Measurements from ENCODE around the gene RBM19.
A peak's percentile ranks its signal among the peaks of the same experiment; 100 is the strongest.

Gene RBM19

DNA sequence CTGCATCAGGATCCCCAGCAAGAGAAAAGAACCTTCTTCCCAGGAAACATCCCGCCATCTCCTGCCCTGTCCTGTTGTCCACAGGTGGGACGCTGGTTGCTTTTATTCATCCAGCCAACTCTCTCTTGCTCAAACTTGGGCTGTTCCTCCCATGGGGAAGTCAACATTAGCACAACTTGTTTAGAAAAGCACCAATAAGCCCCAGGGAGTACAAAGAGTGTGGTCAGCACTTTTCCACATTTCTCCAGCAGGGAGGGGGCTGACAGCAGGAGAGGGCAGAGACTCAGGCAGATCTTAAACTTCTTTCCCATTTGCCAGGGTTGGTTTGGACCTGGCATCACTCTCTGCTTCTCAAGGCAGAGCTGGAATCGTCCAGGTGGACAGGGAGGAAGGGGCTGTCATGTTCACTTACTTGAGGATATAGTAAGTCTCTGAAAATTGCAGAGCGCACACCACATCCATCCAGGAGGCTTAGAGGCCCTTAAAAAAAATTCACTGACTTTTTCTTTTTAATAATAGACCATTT lies 74.9 kb downstream of the RBM19 start:
- H3K27ac ChIP-seq: no peak overlapping the region
- no peak overlapping the region for H3K4me3 ChIP-seq

GRCh38 chr12:113889891-113890581 lies 76.1 kb downstream of the RBM19 start:
- H3K27ac ChIP-seq: peak overlapping the region in 1 of 21 experiments; percentile 42
- peak overlapping the region in 1 of 7 experiments; percentile 2 for H3K4me3 ChIP-seq

DNA sequence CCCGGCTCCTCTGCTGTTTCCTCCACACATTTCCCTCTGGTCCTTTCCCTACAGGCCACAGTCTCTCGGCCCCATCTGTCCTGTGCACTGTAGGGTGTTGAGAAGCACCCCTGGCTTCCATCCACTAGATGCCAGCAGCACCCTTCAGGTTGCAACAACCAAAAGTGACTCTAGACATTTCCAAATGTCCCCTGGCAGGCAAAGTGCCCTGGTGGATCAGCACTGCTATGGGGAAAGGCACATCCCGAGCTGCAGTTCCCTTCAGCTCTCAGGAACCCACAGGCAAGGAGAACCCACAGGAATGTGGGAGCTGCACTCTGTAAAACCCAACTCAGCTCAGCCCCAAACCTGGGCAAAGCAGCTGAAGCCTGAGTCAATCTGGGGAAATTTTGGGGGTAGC lies 77.0 kb downstream of the RBM19 start:
- Histone ChIP-seq H3K27ac (peak overlapping the region in 1 of 21 experiments; percentile 42), H3K4me3 (no peak overlapping the region)

DNA sequence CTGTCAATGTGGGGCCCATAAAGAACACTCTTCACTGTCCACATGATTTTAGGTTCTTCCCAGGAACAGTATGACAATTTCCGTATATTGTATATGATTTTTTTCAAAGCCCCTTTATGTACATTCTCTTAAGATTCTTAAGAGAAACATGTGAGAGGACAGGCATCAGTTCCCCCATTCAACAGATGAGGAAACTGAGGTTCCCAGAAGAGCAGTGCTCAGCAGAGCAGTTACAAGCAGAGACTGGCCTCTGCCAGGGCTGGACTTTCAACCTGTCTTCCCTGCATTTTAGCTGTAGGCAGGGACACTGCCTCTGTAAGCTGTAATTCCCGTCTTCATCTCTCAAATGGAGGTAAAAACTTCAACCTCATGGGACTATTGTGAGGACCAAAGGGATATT lies 77.7 kb downstream of the RBM19 start:
- H3K27ac ChIP-seq: no peak overlapping the region
- H3K4me3 ChIP-seq: no peak overlapping the region

DNA sequence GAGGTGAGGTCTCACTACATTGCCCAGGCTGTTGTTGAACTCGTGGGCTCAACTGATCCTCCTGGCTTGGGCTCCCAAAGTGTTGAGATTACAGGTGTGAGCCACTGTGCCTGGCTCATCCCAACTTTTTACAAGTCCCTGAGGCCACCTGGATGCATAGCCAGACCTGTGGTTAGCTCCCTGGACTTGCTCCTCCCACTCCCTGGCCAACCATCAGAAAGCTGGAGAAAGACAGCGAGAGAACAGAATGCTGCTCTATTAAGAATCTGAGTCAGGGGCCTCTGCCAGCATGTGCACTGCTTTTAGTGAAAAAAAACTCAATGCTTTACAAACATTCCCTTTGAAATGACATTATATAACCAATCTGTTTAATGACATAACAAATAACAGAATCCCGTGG lies 78.2 kb downstream of the RBM19 start:
- H3K27ac ChIP-seq: no peak overlapping the region
- no peak overlapping the region for H3K4me3 ChIP-seq

DNA sequence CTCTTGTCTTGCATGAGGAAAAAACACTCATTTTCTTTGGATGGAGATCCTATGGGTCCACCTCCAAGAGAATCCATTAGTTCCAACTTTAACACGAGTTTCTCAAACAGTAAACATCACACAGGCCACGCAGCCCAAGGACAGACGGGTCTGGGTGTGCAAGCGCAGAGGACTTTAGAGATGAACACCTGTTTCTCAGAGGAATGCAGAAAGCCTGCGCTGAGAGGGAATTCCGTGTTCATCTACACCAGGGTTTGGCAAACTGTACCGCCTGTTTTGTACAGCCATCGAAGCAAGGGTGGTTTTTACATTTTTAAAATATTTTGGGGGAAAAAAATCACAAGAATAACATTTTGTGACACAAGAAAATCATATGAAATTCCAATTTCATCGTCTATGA lies 79.4 kb downstream of the RBM19 start:
- H3K27ac ChIP-seq: no peak overlapping the region
- no peak overlapping the region for H3K4me3 ChIP-seq

- no peak overlapping the region for H3K27ac ChIP-seq
- H3K4me3 ChIP-seq: no peak overlapping the region
These were observed 81.7 kb downstream of the RBM19 start for GRCh38 chr12:113884392-113884791.

- H3K27ac ChIP-seq: no peak overlapping the region
- no peak overlapping the region for H3K4me3 ChIP-seq
These were observed 83.4 kb downstream of the RBM19 start for GRCh38 chr12:113882690-113883089.

GRCh38 chr12:113880988-113881962 lies 84.8 kb downstream of the RBM19 start:
- no peak overlapping the region for H3K4me3 ChIP-seq
- no peak overlapping the region for H3K27ac ChIP-seq

GRCh38 chr12:113880326-113880725 lies 85.8 kb downstream of the RBM19 start:
- H3K27ac ChIP-seq: no peak overlapping the region

GRCh38 chr12:113879658-113880057 lies 86.5 kb downstream of the RBM19 start:
- Histone ChIP-seq H3K4me3 (no peak overlapping the region), H3K27ac (no peak overlapping the region)

More at GRCh38 chr12:113880326-113880725, 85.8 kb downstream of the RBM19 start:
- no peak overlapping the region for H3K4me3 ChIP-seq

DNA sequence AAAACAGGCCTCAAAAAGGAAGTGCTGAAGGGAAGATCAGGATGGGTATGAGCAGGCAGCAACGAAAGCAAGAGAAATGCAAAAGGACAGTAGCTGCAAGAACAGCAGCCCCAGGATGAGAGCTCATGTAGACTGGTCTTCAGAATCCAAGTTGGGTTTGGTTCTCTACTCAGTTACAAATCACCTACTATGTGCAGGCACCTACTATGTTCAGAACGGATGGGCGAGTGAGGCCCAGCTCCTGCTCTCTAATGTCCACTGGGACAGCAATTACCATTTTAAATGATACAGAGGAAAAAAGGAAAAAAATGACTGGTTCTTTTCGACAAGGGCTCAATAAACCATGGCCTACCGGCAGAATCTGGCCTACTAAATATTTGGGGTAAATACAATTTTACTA lies 88.5 kb downstream of the RBM19 start:
- no peak overlapping the region for H3K4me3 ChIP-seq
- H3K27ac ChIP-seq: no peak overlapping the region

DNA sequence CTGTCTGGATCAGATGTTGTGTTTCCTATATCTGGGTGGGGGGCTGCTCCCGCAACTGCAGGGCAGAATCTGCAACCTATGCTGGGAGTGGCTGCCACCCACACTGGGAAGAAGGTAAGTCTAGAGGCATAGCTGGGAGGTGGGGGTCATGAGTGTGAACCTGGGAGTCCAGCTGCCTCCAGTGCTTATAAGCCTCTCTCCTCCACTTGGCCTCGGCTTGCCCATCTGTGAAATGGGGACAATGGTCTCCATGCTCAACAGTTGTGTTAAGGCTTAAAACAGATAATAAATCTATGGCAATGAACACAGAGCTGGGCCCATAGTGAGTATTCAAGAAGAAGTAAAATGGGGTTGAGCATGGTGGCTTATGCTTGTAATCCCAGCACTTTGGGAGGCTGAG lies 90.0 kb downstream of the RBM19 start:
- Histone ChIP-seq H3K27ac (no peak overlapping the region), H3K4me3 (no peak overlapping the region)

- Histone ChIP-seq H3K27ac (no peak overlapping the region), H3K4me3 (no peak overlapping the region)
These were observed 90.4 kb downstream of the RBM19 start for GRCh38 chr12:113875691-113876090.

- H3K4me3 ChIP-seq: no peak overlapping the region
- no peak overlapping the region for H3K27ac ChIP-seq
These were observed 91.0 kb downstream of the RBM19 start for GRCh38 chr12:113874999-113875561.

DNA sequence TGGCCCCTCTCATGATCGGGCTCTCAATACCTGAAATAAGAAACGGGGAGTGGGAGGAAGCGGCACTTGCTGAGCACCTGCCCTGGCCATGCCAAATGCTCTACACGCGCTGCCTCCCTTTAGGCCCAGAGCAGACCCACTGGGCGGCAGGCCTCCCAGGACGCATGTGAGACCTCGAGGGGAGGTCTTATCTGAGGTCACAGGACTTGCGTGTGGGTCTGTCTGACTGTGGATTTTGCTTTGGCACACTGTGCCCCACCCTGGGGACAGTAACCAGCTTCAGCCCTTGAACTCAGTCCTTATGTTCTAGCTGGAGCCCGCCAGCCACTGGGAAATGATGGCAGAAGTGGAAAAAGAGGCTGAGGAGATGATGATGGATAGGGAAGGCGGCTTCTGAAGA lies 91.8 kb downstream of the RBM19 start:
- Histone ChIP-seq H3K4me3 (no peak overlapping the region), H3K27ac (no peak overlapping the region)

- Histone ChIP-seq H3K4me3 (no peak overlapping the region), H3K27ac (no peak overlapping the region)
These were observed 92.4 kb downstream of the RBM19 start for GRCh38 chr12:113873740-113874139.

- no peak overlapping the region for H3K4me3 ChIP-seq
- no peak overlapping the region for H3K27ac ChIP-seq
These were observed 95.2 kb downstream of the RBM19 start for GRCh38 chr12:113870890-113871289.

GRCh38 chr12:113870035-113870434 lies 96.1 kb downstream of the RBM19 start:
- no peak overlapping the region for H3K27ac ChIP-seq
- H3K4me3 ChIP-seq: no peak overlapping the region

DNA sequence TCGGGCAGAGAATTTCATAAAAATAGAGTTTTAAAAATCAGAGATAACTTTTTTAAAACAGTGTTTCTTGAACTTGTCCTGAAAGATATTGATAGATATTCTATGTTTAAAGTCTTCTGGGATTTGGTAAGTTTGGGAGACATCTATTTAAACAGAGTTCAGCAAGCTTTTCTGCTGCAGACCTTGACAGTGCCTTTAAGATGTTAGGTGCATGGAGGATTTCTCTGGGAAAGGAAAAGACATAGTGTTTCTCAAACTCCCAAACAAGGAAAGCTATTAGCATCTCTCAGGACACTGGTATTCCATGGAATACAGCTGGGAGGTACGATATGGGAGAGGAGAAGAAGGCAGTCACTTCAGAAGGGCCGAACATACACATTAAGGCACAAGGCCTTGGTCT lies 97.8 kb downstream of the RBM19 start:
- no peak overlapping the region for H3K4me3 ChIP-seq
- no peak overlapping the region for H3K27ac ChIP-seq

Data from skin epidermis (tissue), 12 donors.